ENCODE measurements around the gene C1orf210. TPM values are rescaled to one million over a fixed set of nuclear protein-coding genes. Genes with fewer than 3 reads are reported as not detected.

The C1orf210 gene
- not detected in 2 replicates for polyA plus RNA-seq (2011; rRNA removed)
- polyA minus RNA-seq (2011; rRNA and poly(A)+ RNA removed), result not detected in 2 replicates

DNA sequence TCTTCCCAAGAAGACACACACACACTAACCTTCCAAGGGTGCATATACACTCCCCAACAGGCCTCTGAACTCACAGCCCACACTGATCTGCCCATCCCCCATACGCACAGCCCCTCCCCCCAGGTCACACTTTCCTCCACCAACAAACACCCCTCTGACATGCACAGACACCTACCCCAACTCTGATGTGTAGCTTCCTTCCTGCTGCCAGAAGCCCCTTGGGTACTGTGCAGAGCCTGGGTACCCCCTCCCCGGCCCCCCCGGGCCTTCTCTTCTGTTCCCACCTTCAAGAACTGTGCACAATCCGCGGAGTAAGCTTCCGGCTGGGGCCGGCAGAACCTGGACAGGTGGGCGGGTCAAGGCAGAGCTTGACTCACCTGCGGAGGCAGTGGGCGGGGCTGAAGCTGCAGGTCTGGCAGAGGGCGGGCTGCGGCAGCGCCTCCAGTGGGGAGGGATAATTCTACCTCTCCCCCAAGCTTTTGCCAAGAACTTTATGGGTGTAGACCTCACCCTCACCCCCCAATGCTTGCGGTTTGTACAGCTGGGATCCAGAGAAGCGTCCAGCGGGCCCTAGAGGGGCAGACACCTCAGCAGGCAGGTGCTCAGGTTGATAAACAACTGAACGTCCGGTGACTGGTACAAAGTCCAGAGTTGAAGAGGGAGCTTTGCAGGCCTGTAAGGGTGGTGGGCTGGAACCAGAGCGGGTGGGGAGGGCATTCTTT, at the start of gene C1orf210:
TSS of gene C1orf210 (minus strand) at position 313 of the 722 bp plus-strand sequence. CDS start 2,311 bp downstream, outside the sequence.
- POLR2A ChIA-PET, result no interaction called here
- no peaks in the 10 kb centered on the region for H3K36me3 ChIP-seq (ENCODE audit: control insufficient read depth, insufficient read depth, low read length)
- no peak within 1 kb of the TSS for H3K4me3 ChIP-seq (ENCODE audit: low read depth, low read length)
- DNase-seq (ENCODE audit: low read depth), result no peak
- peaks cover 5% of the 10 kb centered on the region for H3K27me3 ChIP-seq (ENCODE audit: control insufficient read depth, insufficient read depth, low read length)
- TF ChIP-seq, protein P1, sequence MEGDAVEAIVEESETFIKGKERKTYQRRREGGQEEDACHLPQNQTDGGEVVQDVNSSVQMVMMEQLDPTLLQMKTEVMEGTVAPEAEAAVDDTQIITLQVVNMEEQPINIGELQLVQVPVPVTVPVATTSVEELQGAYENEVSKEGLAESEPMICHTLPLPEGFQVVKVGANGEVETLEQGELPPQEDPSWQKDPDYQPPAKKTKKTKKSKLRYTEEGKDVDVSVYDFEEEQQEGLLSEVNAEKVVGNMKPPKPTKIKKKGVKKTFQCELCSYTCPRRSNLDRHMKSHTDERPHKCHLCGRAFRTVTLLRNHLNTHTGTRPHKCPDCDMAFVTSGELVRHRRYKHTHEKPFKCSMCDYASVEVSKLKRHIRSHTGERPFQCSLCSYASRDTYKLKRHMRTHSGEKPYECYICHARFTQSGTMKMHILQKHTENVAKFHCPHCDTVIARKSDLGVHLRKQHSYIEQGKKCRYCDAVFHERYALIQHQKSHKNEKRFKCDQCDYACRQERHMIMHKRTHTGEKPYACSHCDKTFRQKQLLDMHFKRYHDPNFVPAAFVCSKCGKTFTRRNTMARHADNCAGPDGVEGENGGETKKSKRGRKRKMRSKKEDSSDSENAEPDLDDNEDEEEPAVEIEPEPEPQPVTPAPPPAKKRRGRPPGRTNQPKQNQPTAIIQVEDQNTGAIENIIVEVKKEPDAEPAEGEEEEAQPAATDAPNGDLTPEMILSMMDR (IDR thresholded peaks at IDR 0.05; ENCODE audit: insufficient read depth, low read depth, low read length), result 0 out of 2 replicates have a peak, but pooled peaks have one; percentile 7
- CTCF ChIA-PET, result interaction anchor here (0.7 to 1.2 kb wide), 2 partner anchors 9 to 73 kb away, joined by 4 to 5 read pairs; partner anchors contain the start of gene CDC20

DNA sequence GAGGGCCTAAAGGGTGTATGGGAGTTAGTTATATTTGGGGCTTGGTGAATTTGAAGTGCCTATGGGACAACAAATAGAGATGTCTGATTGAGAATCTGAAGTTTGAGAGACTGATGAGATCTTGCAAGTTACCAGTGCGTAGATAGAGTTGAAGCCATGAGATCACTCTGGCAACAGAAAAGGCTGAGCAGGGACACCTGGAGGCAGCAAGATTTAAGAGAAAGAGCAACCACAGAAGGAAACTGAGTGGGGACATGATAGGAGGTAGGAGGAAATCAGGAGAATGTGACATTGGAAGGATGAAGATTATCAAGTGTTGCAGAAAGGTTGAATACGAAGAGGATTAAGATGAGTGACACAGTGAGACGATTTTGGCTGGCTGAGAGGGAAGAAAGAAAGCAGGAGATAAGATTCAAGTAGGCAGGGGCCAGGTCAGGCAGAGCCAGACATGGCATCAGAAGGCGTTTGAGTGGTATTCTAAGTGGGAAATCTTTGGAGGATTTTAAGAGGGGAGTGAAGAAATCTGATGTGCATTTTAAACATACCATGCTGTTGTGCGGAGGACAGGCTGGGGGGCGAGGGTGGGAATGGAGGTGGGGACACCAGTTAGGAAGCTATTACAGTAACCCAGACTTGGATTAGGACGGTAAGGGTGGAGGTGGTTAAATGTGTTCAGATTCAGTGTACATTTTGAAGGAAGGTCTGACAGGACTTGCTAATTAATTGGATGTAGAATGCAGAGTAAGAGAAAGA, 49.2 kb upstream of the C1orf210 start:
- TF ChIP-seq, protein P1 (IDR thresholded peaks at IDR 0.05; ENCODE audit: insufficient read depth, low read depth, low read length), result no peak
- no peak overlapping the region for H3K4me3 ChIP-seq (ENCODE audit: low read depth, low read length)
- ChIA-PET POLR2A (no interaction called here), CTCF (no interaction called here)
- no peaks in the 10 kb centered on the region for H3K36me3 ChIP-seq (ENCODE audit: control insufficient read depth, insufficient read depth, low read length)
- peaks cover 4% of the 10 kb centered on the region; the same call in 1 of the 2 replicates for H3K27me3 ChIP-seq (ENCODE audit: control insufficient read depth, insufficient read depth, low read length)
- no peak for DNase-seq (ENCODE audit: low read depth)

GRCh38 chr1:43331688-43332087, 46.3 kb upstream of the C1orf210 start:
- TF ChIP-seq, protein P1 (IDR thresholded peaks at IDR 0.05; ENCODE audit: insufficient read depth, low read depth, low read length), result no peak
- no peaks in the 10 kb centered on the region for H3K27me3 ChIP-seq (ENCODE audit: control insufficient read depth, insufficient read depth, low read length)
- H3K36me3 ChIP-seq (ENCODE audit: control insufficient read depth, insufficient read depth, low read length), result no peaks in the 10 kb centered on the region
- no peak for DNase-seq (ENCODE audit: low read depth)
- POLR2A ChIA-PET, result no interaction called here
- CTCF ChIA-PET, result no interaction called here
- H3K4me3 ChIP-seq (ENCODE audit: low read depth, low read length), result no peak overlapping the region

GRCh38 chr1:43329995-43330751, 44.8 kb upstream of the C1orf210 start:
- ChIA-PET POLR2A (no interaction called here), CTCF (interaction anchor here (0.8 to 1.3 kb wide), 3 partner anchors 14 to 103 kb away, joined by 3 to 4 read pairs (median 3); no protein-coding TSS in a partner anchor)
- Histone ChIP-seq H3K4me3 (ENCODE audit: low read depth, low read length) (no peak overlapping the region), H3K27me3 (ENCODE audit: control insufficient read depth, insufficient read depth, low read length) (no peaks in the 10 kb centered on the region), H3K36me3 (ENCODE audit: control insufficient read depth, insufficient read depth, low read length) (no peaks in the 10 kb centered on the region)
- TF ChIP-seq, protein P1 (IDR thresholded peaks at IDR 0.05; ENCODE audit: insufficient read depth, low read depth, low read length), result no peak
- DNase-seq (ENCODE audit: low read depth), result peak; percentile 38
